Stimulated activated CD8-positive, alpha-beta memory T cell treated with anti-CD3 and anti-CD28 coated beads, Interleukin-12 subunit alpha, Interleukin-12 subunit beta, amount 100 ng/mL, for 4 hours (primary cell): ENCODE measurements around the gene VCAN.

Source experiments
- DNase-seq: peaks from one replicate; pipeline ENCODE4 v3.0.0-alpha.2; 2020; ENCODE audit warnings: low read depth

VCAN gene

GRCh38 chr5:83469075-83469474 lies 2.5 kb upstream of the VCAN start:
- DNase-seq, result no peak

GRCh38 chr5:83470526-83471404 lies 779 bp upstream of the VCAN start:
- DNase-seq, result no peak

DNA sequence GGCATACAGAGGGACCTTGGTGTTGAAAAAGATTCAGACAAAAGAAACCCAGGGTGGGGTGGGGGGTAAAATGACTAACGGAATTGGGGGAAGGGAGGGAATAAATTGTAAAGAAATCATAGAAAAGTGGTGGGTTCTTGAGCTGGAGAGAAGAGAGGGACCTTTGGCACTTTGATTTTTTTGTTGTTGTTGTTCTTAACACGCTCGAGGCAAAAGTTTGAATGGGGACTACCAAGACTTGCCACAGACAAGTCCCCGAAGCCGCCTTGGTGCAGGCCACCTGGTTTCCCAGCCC lies 616 bp downstream of the VCAN start:
- DNase-seq, result no peak

GRCh38 chr5:83472508-83473345 lies 1.2 kb downstream of the VCAN start:
- DNase-seq, result no peak

DNA sequence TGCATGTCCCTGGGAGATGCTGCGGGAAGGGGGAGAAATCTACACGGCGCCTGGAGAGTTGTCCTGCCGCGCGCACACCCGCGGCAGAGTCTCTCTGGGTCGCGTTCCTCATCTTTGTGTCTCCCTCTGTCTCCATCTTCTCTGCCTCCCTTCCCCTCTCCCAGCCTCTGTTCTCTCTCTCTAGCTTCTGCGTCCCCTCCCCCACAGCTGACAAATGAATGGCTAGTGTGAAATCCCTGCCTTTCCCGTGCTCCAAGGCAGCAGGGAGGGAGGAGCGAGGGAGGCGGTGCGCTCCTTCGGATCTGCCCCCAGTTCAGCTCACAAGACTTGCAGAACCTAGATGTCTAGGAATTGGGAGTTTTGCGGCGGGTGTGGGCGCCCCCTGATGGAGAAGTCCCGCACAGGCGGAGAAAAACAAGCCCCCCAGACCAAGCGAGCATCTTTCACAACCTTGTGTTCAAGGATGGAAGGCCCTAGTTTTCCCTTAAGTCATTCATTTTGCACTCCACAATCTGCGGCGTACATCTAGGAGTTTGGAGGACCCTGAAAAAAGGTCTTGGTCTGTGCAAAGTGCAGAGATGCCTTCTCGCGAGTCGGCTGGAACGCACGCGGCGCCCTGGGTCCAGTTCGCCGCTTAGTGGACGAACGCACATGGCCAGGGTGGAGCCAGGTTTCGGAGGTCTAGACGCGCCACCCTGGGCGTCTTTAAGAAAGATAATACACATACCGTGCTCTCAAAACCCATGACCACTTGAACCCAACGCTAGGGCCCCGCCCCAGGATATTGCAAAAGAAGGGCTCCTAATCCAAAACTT lies 2.0 kb downstream of the VCAN start:
- no peak for DNase-seq

DNA sequence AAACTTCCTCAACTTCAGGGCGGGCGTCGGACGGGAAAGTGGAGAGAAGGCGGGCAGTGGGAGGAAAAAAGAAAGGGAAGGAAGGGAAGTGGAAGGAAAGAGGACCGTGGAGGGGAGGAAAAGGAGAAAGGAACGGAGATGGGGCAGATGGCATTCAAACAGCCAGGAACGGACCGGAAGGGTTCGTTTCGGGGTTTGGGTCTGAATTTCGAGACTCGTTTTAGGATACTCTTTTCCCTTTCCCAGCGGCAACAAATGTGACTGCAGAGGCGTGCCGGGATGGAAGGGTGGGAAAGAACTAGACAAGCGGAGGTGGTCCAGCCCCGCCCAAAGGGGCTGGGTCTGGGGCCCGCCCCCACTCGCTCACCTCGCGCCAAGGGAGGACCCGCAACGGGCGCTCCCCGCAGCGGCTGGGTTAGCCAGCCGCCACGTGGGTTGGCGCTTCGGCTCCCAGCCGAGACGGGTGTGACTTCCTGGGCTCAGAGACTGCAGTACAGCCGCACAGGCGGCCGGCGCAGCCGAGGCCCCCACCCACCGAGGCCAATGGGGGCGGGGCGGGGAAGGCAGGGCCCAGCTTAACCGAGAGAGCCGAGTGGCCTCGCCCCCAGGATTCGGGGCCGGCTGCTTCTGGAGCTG lies 2.7 kb downstream of the VCAN start:
- no peak for DNase-seq

DNA sequence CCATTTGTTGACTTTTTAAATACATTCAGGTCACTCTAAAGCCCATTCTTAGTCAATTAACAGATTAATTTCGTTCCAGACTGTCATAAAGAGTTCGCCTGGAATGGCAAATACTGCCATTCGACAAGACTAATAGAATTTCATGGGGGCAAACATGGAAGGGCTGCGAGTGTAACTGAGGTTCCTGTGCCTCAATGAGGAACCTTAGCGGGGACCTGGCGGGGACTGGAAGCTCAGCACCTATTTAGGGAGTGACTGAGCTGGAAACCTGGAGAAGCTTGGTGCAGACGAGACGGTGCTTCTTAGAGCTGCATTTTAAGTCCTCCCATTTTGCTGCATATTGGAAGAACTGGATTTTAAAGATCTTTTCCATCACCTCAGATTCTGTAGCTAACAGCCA lies 3.4 kb downstream of the VCAN start:
- no peak for DNase-seq

DNA sequence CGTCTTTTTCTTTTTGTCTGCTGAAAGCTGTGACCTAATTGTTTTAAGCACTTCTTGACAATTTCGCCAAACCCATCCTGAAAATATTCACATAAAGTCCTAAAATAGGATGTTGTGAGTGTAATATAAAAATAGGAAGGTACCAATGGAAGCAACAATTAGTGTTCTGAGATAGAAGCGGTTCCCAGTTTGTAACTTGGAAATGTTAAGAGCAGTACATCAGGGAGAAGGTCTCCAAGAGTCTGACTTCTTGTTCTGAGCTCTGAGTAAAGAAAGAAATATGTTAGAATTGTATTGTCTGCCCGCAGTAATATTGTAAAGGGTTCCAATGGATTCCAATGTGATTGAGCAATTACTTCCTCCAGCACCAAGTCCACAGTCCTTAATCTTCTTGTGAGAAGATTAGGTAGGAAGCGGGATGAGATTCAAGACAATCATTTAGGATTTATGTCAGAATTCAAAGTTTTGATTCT lies 3.9 kb downstream of the VCAN start:
- no peak for DNase-seq

DNA sequence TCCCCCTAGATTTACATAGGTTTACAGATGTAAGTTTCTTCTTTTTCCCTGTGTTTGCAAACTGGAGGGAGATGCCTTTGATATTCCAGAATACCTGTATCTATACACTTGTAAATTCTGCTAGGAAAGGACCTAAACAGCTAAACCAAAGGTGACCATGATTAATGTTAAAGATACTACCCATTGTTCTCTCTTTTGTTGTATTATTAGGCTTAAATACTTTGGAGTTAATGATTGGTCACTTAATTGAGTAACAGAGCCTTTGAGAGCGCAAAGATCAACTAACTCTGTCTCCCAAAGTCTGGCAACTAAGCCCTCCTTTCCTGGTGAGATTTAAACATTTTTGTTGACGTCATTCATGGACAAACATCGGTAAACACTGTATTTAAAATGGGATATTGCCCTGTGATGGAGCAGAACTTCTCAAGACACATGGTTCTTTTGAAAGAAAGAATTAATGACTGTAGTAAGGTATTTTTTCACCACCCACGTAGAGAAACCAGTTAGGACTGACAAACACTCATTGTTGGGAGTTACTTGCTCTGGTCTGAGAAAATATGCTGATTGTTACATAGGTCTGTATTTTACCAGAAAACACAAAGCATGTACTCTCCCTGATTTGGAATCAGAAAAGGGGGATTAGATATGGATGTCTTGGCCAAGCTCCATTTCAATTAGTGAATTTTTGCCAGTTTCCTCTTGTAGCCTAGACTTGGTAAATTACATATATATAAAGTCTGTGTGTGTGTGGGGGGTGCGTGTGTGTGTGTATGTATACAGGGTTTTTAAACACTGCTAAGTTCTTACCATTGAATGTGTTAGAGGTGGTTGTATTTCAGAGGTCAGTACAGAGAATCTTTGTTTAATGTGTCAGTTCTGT lies 4.6 kb downstream of the VCAN start:
- no peak for DNase-seq

GRCh38 chr5:83482961-83483360 lies 11.4 kb downstream of the VCAN start:
- no peak for DNase-seq

DNA sequence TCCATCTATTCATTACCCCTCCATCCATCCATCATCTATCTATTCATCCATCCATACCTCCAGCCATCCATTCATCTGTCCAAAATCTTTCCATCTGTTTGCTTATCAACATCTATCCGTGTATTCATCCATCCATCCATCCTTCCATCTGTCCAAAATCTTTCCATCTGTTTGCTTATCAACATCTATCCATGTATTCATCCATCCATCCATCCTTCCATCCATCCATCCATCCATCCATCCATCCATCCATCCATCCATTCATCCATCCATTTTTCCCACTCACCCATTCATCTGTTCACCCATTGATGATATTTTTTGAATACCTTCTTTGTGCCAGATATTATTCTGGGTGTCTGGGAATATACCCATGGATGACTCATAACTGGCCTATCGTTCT lies 12.8 kb downstream of the VCAN start:
- no peak for DNase-seq

DNA sequence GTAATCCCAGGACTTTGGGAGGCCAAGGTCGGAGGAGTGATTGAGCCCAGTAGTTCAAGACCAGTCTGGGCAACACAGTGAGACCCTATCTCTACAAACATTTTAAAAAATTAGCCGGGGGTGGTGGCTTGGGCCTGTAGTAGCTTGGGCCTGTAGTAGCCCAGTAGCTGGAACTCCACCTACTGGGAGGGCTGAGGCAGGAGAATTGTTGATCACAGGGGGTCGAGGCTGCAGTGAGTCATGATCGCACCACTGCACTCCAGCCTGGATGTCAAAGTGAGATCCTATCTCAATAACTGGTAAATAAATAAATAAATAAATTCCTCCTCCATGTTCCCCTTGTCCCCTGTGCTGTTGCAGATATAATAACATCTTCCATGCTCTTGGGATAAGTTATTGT lies 14.3 kb downstream of the VCAN start:
- DNase-seq, result no peak

GRCh38 chr5:83487155-83487554 lies 15.6 kb downstream of the VCAN start:
- no peak for DNase-seq

DNA sequence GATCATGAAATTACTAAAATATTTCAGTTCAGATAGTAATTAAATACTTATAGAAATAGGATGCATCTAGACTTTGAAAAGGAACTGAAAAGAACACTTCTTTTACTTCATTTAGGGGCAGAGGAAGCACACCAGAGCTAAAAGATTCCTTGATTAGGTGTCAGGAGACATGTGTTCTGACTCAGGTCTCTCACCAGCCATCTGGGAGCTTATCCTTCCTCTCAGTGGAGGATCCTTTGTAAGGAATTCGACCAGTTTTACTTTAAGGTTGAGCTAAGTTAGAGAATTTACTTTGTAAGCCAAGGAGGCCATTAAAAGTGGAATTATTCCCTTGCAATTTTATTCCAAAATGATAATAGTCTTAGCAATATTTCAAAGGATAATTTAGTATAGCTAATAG lies 16.7 kb downstream of the VCAN start:
- no peak for DNase-seq

- DNase-seq, result no peak
Measured at GRCh38 chr5:83488821-83489220, 17.3 kb downstream of the VCAN start.

DNA sequence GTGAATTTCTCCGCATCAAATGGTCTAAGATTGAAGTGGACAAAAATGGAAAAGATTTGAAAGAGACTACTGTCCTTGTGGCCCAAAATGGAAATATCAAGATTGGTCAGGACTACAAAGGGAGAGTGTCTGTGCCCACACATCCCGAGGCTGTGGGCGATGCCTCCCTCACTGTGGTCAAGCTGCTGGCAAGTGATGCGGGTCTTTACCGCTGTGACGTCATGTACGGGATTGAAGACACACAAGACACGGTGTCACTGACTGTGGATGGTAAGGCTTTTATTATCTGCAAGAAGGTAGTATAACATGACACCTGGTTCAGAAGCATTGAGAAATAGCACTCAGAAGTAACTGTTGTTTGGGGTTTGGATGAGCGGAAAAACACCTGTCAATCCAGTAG lies 18.7 kb downstream of the VCAN start:
- no peak for DNase-seq

DNA sequence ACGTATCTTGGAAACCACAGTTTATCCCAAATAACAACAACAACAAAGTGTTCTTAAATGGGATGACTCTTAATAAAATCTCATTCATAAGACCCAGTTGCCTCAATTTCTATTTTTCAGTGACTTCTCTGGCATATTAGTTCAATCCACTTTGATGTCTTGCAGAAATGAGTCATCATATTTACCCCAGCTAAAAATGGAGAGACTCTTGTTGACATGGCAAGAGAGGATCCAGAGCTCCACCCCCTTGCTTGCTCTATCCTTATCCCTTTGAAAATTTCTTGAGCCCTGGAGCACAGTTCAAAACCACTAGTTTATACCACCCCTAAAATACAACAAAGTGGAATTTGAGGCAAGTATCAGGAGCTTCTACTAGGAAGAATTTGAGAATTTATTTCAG lies 20.8 kb downstream of the VCAN start:
- DNase-seq, result no peak

GRCh38 chr5:83493644-83494043 lies 22.1 kb downstream of the VCAN start:
- DNase-seq, result no peak

DNA sequence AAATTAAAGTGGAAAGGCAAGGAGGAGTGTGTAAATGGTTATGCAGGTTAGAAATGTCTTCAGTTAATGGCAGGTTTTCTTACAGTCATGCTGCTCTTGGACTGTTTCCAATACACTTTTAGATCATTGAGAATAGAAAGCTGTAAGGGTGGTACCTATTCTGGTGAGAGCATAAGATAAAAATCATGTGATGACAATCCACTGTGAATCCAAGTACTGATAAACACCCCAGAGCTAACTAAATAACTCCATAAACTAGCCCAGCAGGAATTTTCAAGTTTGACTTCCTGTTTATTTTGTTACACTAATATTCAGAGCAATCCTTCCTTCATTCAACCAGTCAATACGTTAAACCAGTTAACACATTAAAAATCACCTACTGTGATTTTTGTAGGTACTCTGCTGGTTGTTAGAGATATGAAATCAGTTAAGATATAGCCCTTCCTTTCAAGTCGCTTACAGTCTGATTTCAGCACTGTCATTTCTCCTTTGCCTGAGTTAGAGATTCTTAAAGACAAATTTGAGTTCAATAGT lies 22.6 kb downstream of the VCAN start:
- DNase-seq, result no peak

DNA sequence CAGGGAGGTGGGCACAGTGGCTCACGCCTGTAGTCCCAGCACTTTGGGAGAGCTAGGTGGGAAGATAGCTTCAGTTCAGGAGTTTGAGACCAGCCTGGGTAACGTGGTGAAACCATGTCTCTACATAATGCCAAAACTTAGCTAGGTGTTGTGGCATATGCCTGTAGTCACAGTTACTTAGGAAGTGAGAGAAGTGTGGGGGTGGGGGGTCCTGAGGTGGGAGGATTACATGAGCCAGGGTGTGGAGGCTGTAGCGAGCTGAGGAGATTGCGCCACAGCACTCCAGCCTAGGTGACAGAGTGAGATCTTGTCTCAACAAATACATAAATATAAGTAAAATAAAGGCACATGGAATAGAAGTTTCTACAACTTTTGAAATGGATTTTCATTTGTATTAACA lies 23.1 kb downstream of the VCAN start:
- DNase-seq, result no peak

DNA sequence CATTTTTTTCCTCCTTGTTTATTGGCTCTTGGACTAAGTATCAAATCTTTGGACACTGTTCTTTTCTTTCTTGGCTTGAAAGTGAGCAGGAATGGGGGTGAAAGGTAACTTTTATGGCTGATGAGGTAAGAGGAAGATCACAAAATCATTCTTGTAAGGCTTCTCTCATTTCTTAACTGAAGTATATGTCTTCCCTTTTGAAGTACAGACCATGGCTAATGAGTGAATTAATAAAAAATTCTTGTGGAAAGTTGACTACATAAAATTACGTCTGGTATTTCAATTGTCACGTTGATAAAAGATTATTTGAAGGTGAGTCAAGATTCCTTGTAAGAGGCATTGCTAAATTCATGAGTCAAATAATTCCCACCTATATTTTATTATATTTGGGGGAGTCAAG lies 25.1 kb downstream of the VCAN start:
- DNase-seq, result no peak
